ENCODE results near the gene MED27. TPM values are rescaled to one million over a fixed set of nuclear protein-coding genes. Genes with fewer than 3 reads are reported as not detected.

MED27 gene
- total RNA-seq, 1 donor from 2014 or later: 28.2 TPM

DNA sequence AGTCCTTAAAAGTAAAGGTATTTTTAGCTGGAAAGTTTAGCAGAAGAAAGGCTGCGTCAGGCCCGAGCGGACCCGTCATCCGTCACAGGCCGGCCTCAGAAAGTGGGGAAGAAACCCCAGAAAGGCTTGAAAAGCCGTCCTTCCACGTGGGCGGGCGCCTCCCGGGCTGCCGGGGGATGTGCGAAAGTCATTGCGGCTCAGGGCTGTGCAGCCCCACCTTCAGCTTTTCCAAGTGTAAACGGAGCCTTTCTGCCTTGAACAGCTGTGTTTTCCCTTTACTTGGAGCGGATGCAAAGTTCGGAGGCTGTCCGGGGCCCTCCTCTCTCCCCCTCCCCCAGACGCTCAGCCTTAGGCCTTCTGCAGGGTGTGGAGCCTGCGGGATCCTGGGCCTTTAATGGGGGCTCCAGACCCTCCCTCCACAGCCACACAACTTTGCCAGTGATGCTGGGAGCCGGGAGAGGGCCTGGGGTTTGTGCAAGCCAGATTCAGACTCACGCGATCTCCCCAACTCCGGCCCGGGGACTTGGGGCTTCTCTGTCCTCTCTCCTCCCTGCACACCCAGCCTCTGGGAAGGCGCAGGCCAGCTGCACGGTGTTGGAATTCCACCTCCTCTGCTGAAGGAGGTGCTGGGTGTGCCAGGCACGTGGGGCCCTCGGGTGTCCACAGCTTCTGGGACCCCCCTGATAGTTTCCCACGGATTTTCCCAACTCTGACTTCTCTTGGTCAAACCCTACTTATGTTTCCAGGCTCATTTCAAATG, 244.3 kb downstream of the MED27 start:
- Mint-ChIP-seq H3K4me1 (ENCODE audit: low read depth) (peaks cover 7% of the 10 kb centered on the region), H3K27ac (ENCODE audit: unreplicated experiment) (no peak overlapping the region), H3K9me3 (ENCODE audit: low read depth) (peaks cover 10% of the 10 kb centered on the region), H3K27me3 (ENCODE audit: low read depth) (peaks cover 24% of the 10 kb centered on the region), H3K4me3 (ENCODE audit: unreplicated experiment) (no peak overlapping the region), H3K36me3 (ENCODE audit: low read depth) (peaks cover 3% of the 10 kb centered on the region)
- no peak for DNase-seq (ENCODE audit: low spot score)
- TF ChIP-seq, protein P1, sequence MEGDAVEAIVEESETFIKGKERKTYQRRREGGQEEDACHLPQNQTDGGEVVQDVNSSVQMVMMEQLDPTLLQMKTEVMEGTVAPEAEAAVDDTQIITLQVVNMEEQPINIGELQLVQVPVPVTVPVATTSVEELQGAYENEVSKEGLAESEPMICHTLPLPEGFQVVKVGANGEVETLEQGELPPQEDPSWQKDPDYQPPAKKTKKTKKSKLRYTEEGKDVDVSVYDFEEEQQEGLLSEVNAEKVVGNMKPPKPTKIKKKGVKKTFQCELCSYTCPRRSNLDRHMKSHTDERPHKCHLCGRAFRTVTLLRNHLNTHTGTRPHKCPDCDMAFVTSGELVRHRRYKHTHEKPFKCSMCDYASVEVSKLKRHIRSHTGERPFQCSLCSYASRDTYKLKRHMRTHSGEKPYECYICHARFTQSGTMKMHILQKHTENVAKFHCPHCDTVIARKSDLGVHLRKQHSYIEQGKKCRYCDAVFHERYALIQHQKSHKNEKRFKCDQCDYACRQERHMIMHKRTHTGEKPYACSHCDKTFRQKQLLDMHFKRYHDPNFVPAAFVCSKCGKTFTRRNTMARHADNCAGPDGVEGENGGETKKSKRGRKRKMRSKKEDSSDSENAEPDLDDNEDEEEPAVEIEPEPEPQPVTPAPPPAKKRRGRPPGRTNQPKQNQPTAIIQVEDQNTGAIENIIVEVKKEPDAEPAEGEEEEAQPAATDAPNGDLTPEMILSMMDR (IDR thresholded peaks at IDR 0.05): no peak

DNA sequence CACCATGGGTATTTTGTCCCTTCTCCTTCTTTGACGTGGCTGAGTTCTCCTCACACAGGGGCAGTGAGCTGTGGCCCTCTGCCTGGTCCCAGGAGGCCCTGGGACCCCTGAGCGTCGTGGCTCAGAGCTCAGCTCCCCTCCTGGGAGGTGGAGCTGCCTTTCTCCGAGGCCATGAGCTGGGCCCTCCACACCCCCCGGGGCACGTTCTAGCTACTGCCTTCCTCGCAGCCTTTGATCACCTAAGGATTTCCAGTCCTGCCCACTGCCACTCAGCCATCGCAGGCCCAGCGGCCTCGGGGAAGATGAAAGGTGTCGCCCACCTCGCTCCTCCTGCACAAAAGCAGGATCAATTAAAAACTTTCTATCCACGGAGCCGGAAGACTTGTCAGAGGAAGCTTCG, 244.9 kb downstream of the MED27 start:
- H3K27ac Mint-ChIP-seq (ENCODE audit: unreplicated experiment): no peak overlapping the region
- peaks cover 24% of the 10 kb centered on the region for H3K27me3 Mint-ChIP-seq (ENCODE audit: low read depth)
- H3K36me3 Mint-ChIP-seq (ENCODE audit: low read depth): peaks cover 3% of the 10 kb centered on the region
- TF ChIP-seq, protein P1 (IDR thresholded peaks at IDR 0.05): no peak
- DNase-seq (ENCODE audit: low spot score): no peak
- H3K9me3 Mint-ChIP-seq (ENCODE audit: low read depth): peaks cover 10% of the 10 kb centered on the region
- peaks cover 5% of the 10 kb centered on the region for H3K4me1 Mint-ChIP-seq (ENCODE audit: low read depth)
- no peak overlapping the region for H3K4me3 Mint-ChIP-seq (ENCODE audit: unreplicated experiment)

DNA sequence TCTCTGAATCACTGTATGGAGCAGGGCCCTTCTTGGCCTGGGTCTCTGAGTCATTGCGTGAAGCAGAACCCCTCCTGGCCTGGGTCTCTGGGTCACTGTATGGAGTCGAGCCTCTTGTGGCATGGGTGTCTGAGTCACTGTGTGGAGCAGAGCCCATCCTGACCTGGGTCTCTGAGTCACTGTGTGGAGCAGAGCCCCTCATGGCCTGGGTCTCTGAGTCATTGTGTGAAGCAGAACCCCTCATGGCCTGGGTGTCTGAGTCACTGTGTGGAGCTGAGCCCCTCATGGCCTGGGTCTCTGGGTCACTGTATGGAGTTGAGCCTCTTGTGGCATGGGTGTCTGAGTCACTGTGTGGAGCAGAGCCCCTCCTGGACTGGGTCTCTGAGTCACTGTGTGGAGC, 245.8 kb downstream of the MED27 start:
- no peak overlapping the region for H3K27ac Mint-ChIP-seq (ENCODE audit: unreplicated experiment)
- peaks cover 3% of the 10 kb centered on the region for H3K36me3 Mint-ChIP-seq (ENCODE audit: low read depth)
- no peak overlapping the region for H3K4me3 Mint-ChIP-seq (ENCODE audit: unreplicated experiment)
- no peaks in the 10 kb centered on the region for H3K4me1 Mint-ChIP-seq (ENCODE audit: low read depth)
- peaks cover 28% of the 10 kb centered on the region for H3K27me3 Mint-ChIP-seq (ENCODE audit: low read depth)
- peaks cover 10% of the 10 kb centered on the region for H3K9me3 Mint-ChIP-seq (ENCODE audit: low read depth)
- no peak for DNase-seq (ENCODE audit: low spot score)
- TF ChIP-seq, protein P1 (IDR thresholded peaks at IDR 0.05): no peak

DNA sequence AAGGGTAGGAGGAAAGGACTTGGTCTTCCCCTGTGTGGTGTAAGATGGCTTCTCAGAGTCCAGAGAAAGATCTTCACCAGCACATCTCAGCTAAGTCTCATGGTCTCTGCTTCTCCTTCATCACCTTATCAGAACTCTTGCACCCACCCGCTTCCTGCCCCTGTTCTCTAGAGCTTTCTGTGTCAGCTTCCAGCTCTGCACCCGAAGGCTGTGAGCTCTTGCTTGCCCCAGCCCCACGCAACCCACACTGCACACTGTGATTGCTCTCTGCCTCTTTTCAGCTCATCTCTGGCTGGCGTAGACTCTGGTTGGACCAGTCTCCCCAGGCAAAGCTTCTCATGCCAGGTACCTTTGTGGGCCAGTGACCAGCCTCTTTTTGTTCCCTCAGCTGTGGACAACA, 246.6 kb downstream of the MED27 start:
- peaks cover 28% of the 10 kb centered on the region for H3K27me3 Mint-ChIP-seq (ENCODE audit: low read depth)
- H3K4me3 Mint-ChIP-seq (ENCODE audit: unreplicated experiment): no peak overlapping the region
- peaks cover 10% of the 10 kb centered on the region for H3K9me3 Mint-ChIP-seq (ENCODE audit: low read depth)
- no peak overlapping the region for H3K27ac Mint-ChIP-seq (ENCODE audit: unreplicated experiment)
- no peaks in the 10 kb centered on the region for H3K4me1 Mint-ChIP-seq (ENCODE audit: low read depth)
- no peak for DNase-seq (ENCODE audit: low spot score)
- peaks cover 3% of the 10 kb centered on the region for H3K36me3 Mint-ChIP-seq (ENCODE audit: low read depth)
- TF ChIP-seq, protein P1 (IDR thresholded peaks at IDR 0.05): no peak

DNA sequence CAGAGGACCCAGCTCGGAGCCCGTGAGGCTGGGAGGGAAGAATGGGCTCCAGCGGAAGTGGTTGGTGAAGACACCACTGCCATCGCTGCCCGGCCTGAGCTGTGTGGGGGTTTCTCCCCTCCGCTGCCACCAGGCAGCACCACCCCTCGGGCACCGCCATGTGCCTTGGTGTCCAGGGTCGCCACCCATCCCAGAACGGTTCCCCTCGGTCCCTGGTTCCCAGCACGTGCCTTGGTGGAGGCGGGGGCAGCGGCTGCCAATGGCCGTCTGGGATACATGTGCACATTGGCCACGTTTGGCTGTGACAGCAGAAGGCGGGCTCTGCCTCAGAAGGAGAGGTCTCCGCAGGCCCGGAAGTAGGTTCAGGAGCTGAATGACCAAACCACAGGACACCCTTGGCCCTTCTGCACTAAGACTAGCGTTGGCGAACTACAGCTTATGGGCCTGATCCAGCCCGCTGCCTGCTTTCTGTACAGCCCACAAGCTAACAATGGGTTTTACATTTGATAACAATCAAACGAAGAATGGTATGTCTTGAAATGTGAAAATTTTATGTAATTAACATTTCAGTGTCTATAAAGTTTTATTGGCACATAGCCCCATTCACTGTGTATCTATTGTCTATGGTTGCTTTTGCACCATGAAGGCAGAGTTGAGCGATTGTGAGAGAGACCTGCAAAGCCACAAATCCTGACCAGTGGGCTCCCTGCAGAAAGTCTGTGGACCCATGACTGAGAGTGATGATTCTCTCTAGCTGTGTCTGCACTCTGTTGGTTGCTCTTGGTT, 248.1 kb downstream of the MED27 start:
- peaks cover 3% of the 10 kb centered on the region for H3K36me3 Mint-ChIP-seq (ENCODE audit: low read depth)
- DNase-seq (ENCODE audit: low spot score): peak; percentile 68
- TF ChIP-seq, protein P1 (IDR thresholded peaks at IDR 0.05): no peak
- no peak overlapping the region for H3K4me3 Mint-ChIP-seq (ENCODE audit: unreplicated experiment)
- peaks cover 10% of the 10 kb centered on the region for H3K9me3 Mint-ChIP-seq (ENCODE audit: low read depth)
- H3K27me3 Mint-ChIP-seq (ENCODE audit: low read depth): peaks cover 35% of the 10 kb centered on the region
- H3K27ac Mint-ChIP-seq (ENCODE audit: unreplicated experiment): no peak overlapping the region
- no peaks in the 10 kb centered on the region for H3K4me1 Mint-ChIP-seq (ENCODE audit: low read depth)

Data from chondrocyte (in vitro differentiated cells).